ENCODE measurements around the gene RSAD1.

The RSAD1 gene

GRCh38 chr17:50488880-50489279, 10.2 kb downstream of the RSAD1 start (continued):
- TF ChIP-seq ZSCAN23 (tag by site-specific recombination; IDR thresholded peaks at IDR 0.05) (no peak), ZNF549 (tag by site-specific recombination; IDR thresholded peaks at IDR 0.05) (no peak), ZNF530 (tag by site-specific recombination; IDR thresholded peaks at IDR 0.05; ENCODE audit: low read depth) (no peak), TCF7L2 (IDR thresholded peaks at IDR 0.05; ENCODE audit: borderline replicate concordance, low read depth, low read length) (no peak), ZNF423 (tag by site-specific recombination; IDR thresholded peaks at IDR 0.05) (no peak), ZNF48 (tag by site-specific recombination; IDR thresholded peaks at IDR 0.05) (no peak)

- Histone ChIP-seq H3K4me3 (ENCODE audit: low read depth, low read length) (no peak overlapping the region), H3K9me3 (ENCODE audit: control insufficient read depth, insufficient read depth, low read depth, low read length) (no peaks in the 10 kb centered on the region), H3K4me1 (ENCODE audit: control insufficient read depth, insufficient read depth, low read length) (0 out of 2 replicates have a peak, but pooled peaks cover 3% of the 10 kb centered on the region), H3K36me3 (ENCODE audit: control insufficient read depth in 2 of 2, insufficient read depth in 1 of 2, low read length in 2 of 2) (peaks cover under 1 to 6% of the 10 kb centered on the region in 2 experiments; a peak in 2 of 3 replicates), H3K27ac (ENCODE audit: extremely low read depth, low read depth, low read length) (no peak overlapping the region)
- ChIA-PET CTCF (interaction anchor here (0.6 to 3.7 kb wide), 4 partner anchors 9 to 12 kb away, joined by 3 to 23 read pairs (median 12); no protein-coding TSS in a partner anchor), POLR2A (no interaction called here)
- TF ChIP-seq ZNF140 (tag by site-specific recombination; IDR thresholded peaks at IDR 0.05) (no peak), ZNF223 (tag by site-specific recombination; IDR thresholded peaks at IDR 0.05) (no peak), ZNF639 (tag by site-specific recombination; IDR thresholded peaks at IDR 0.05) (no peak), ZNF214 (tag by site-specific recombination; IDR thresholded peaks at IDR 0.05; ENCODE audit: borderline replicate concordance) (no peak), ZNF76 (tag by site-specific recombination; IDR thresholded peaks at IDR 0.05; ENCODE audit: borderline replicate concordance, low read depth) (no peak), ZNF398 (tag by site-specific recombination; IDR thresholded peaks at IDR 0.05) (no peak), TRIM28 (IDR thresholded peaks at IDR 0.05; ENCODE audit: borderline replicate concordance, low read length) (no peak), GFI1B (tag by site-specific recombination; IDR thresholded peaks at IDR 0.05) (no peak), ZBTB49 (tag by site-specific recombination; IDR thresholded peaks at IDR 0.05; ENCODE audit: low read depth) (no peak), SP7 (tag by site-specific recombination; IDR thresholded peaks at IDR 0.05) (no peak), ZNF580 (tag by site-specific recombination; IDR thresholded peaks at IDR 0.05) (no peak), YY2 (tag by site-specific recombination; IDR thresholded peaks at IDR 0.05) (no peak)
Observed at GRCh38 chr17:50491505-50491904, 12.8 kb downstream of the RSAD1 start.

GRCh38 chr17:50492214-50492613, 13.6 kb downstream of the RSAD1 start:
- Histone ChIP-seq H3K27ac (ENCODE audit: extremely low read depth, low read depth, low read length) (no peak overlapping the region), H3K4me3 (ENCODE audit: low read depth, low read length) (no peak overlapping the region), H3K9me3 (ENCODE audit: control insufficient read depth, insufficient read depth, low read depth, low read length) (no peaks in the 10 kb centered on the region), H3K36me3 (ENCODE audit: control insufficient read depth in 2 of 2, insufficient read depth in 1 of 2, low read length in 2 of 2) (peaks cover 0 to 2% of the 10 kb centered on the region in 2 experiments; a peak in 1 of 3 replicates), H3K4me1 (ENCODE audit: control insufficient read depth, insufficient read depth, low read length) (0 out of 2 replicates have a peak, but pooled peaks cover 3% of the 10 kb centered on the region)
- ChIA-PET POLR2A (no interaction called here), CTCF (interaction anchor here (0.6 to 3.7 kb wide), 7 partner anchors 9 to 466 kb away, joined by 3 to 23 read pairs (median 4); no protein-coding TSS in a partner anchor)
- TF ChIP-seq ZBTB48 (tag by site-specific recombination; IDR thresholded peaks at IDR 0.05): no peak
- TF ChIP-seq ZNF302 (tag by site-specific recombination; IDR thresholded peaks at IDR 0.05; ENCODE audit: low read depth): no peak
- TF ChIP-seq REST (tag by site-specific recombination; IDR thresholded peaks at IDR 0.05): no peak
- no peak for TF ChIP-seq ZNF548 (tag by site-specific recombination; IDR thresholded peaks at IDR 0.05)
- no peak for TF ChIP-seq ZNF585B (tag by site-specific recombination; IDR thresholded peaks at IDR 0.05)
- TF ChIP-seq WT1 (tag by site-specific recombination; IDR thresholded peaks at IDR 0.05): no peak
- TF ChIP-seq ZNF521 (tag by site-specific recombination; IDR thresholded peaks at IDR 0.05): no peak
- TF ChIP-seq ZNF785 (tag by site-specific recombination; IDR thresholded peaks at IDR 0.05): no peak
